ENCODE data around the gene SPOP. TPM values are rescaled to one million over a fixed set of nuclear protein-coding genes. Genes with fewer than 3 reads are reported as not detected.

SPOP gene
- total RNA-seq, 4 donors from 2014 or later: 58.1 to 72.6 (median 66.6) TPM

DNA sequence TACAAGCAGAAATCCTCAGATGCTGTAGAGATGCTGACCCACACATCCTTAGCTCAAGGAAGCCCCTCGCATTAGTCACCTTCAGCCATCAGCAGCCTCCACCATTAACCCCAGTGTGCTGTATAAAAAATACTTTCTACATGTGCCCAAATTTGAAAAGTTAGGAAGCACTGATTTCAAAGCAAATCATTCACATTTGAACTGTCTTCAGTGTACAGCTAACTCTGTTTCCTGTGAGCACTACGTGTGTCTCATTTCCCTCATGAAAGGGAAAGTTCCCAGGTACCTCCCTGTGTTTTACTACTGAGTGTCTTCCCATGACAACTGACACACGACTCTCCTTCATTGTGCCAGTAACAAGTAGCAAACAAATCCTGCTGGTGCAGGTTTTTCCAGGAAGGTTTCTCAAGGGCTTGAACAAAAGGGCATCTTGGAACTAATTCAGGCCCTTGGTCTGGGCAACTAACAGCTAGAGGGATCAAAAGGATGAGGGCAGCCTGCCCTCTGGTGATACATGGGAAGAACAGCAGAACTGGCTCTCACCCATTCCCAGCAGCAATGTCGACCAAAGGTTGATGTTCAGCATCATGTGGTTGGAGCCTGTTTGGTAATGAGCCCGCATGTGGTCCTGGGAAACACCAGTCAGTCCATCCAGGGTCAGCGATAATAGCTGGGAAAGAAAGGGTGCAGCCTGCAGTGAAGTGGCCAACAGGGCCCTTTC, 25.8 kb upstream of the SPOP start:
- H3K9me3 ChIP-seq: no peaks in the 10 kb centered on the region
- peaks cover 0 to 37% (median 15%) of the 10 kb centered on the region in 4 donors for H3K4me1 ChIP-seq
- peaks cover 2 to 69% (median 16%) of the 10 kb centered on the region in 3 donors for H3K36me3 ChIP-seq
- no peak for DNase-seq (ENCODE audit: low spot score in 2 of 2)
- no peak for TF ChIP-seq POLR2A (IDR thresholded peaks at IDR 0.05)
- TF ChIP-seq EP300 (IDR thresholded peaks at IDR 0.05): no peak
- TF ChIP-seq, protein P1, sequence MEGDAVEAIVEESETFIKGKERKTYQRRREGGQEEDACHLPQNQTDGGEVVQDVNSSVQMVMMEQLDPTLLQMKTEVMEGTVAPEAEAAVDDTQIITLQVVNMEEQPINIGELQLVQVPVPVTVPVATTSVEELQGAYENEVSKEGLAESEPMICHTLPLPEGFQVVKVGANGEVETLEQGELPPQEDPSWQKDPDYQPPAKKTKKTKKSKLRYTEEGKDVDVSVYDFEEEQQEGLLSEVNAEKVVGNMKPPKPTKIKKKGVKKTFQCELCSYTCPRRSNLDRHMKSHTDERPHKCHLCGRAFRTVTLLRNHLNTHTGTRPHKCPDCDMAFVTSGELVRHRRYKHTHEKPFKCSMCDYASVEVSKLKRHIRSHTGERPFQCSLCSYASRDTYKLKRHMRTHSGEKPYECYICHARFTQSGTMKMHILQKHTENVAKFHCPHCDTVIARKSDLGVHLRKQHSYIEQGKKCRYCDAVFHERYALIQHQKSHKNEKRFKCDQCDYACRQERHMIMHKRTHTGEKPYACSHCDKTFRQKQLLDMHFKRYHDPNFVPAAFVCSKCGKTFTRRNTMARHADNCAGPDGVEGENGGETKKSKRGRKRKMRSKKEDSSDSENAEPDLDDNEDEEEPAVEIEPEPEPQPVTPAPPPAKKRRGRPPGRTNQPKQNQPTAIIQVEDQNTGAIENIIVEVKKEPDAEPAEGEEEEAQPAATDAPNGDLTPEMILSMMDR (IDR thresholded peaks at IDR 0.05): peak in 3 of 5 experiments; percentile 12 to 29 (median 29)
- H3K27ac ChIP-seq: no peak overlapping the region
- H3K27me3 ChIP-seq: no peaks in the 10 kb centered on the region
- H3K4me3 ChIP-seq: no peak overlapping the region
- WGBS, 2 donors: 62 to 64% methylated on average over 6 of the region's 6 CpGs

DNA sequence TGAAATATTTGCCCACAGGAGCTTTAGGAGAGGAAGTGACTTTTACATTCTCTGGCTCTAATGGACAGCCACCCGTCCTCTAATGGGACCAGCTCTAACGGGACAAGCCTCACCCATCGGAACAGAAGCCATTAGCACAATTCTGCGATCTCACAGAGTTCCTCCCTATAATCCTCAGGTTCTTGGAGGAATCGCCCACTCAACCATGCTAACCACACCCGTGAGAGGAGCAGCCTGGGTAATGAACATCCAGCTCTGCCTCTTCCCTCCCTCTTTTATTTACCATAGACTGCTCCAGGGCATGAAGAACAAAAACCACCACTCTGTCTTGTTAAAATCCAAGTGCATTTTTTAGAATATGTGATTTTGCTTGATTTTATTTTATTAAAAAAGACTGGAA, 23.1 kb upstream of the SPOP start:
- no peaks in the 10 kb centered on the region for H3K9me3 ChIP-seq
- peaks cover 0 to 17% (median 0%) of the 10 kb centered on the region in 4 donors for H3K4me1 ChIP-seq
- 70 to 77% methylated on average over 6 of the region's 6 CpGs for WGBS, 2 donors
- peaks cover 2 to 69% (median 16%) of the 10 kb centered on the region in 3 donors for H3K36me3 ChIP-seq
- H3K4me3 ChIP-seq: no peak overlapping the region
- no peak overlapping the region for H3K27ac ChIP-seq
- no peak for DNase-seq (ENCODE audit: low spot score in 2 of 2)
- no peaks in the 10 kb centered on the region for H3K27me3 ChIP-seq
- TF ChIP-seq, protein P1 (IDR thresholded peaks at IDR 0.05): no peak
- TF ChIP-seq POLR2A (IDR thresholded peaks at IDR 0.05) (no peak), EP300 (IDR thresholded peaks at IDR 0.05) (no peak)

DNA sequence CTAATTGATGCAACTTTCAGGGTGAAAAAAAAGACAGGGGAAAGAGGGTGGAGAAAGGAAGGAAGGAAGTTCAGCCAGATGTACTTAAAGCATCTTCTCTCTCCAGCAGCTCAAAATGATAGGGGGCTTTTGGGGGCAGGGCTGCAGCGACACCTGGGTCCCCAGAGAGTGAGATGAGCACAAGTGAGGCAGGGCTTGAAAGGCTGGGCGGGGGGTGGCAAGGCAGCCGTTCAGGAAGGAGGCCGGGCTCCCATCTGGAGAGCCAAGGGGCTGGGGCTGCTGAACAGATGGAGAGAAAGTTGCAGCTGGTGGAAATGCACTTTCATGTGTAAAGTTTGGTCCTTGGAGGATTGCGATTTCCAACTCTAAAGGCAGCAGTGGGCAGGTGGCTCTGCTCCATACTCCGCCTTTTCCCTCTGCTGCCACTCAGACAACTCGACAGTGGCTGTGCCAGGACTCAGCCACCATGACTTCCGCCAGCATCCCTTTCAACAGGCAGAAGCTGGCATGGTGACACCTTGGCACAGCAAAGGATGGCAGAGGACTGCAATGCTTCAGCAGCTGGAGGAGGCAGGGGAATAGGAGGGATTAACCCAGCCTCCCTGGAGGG, 22.2 kb upstream of the SPOP start:
- DNase-seq (ENCODE audit: low spot score in 2 of 2): no peak
- 55 to 73% methylated on average over 8 of the region's 8 CpGs for WGBS, 2 donors
- Histone ChIP-seq H3K4me1 (peaks cover 0 to 12% (median 3%) of the 10 kb centered on the region in 4 donors), H3K9me3 (no peaks in the 10 kb centered on the region), H3K27ac (no peak overlapping the region), H3K27me3 (no peaks in the 10 kb centered on the region), H3K36me3 (peaks cover 2 to 62% (median 16%) of the 10 kb centered on the region in 3 donors), H3K4me3 (no peak overlapping the region)
- TF ChIP-seq EP300 (IDR thresholded peaks at IDR 0.05): no peak
- TF ChIP-seq POLR2A (IDR thresholded peaks at IDR 0.05): no peak
- TF ChIP-seq, protein P1 (IDR thresholded peaks at IDR 0.05): no peak

DNA sequence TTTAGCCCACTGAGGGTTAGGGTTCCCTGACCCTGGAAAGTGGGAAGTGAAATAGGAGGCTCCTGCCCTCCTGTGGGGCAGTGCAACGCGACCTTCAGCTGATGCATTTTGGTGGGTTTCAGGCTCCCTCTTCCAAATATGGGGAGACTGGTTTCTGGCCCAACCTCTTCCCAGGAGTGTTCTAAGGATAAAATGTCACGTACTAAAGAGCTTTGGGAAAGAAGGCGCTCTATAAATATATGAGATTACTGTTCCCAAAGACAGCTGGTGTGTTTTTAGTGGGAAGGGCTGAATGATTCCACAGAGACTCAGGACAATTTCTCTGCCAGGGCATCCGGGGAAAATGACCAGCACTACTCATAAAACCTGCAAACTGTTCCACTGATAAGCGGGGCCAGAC, 20.1 kb upstream of the SPOP start:
- 48% methylated on average over 6 of the region's 6 CpGs for WGBS, 2 donors
- TF ChIP-seq, protein P1 (IDR thresholded peaks at IDR 0.05): no peak
- TF ChIP-seq POLR2A (IDR thresholded peaks at IDR 0.05): no peak
- no peak for TF ChIP-seq EP300 (IDR thresholded peaks at IDR 0.05)
- H3K9me3 ChIP-seq: no peaks in the 10 kb centered on the region
- H3K27me3 ChIP-seq: no peaks in the 10 kb centered on the region
- H3K4me1 ChIP-seq: peaks cover 0 to 7% (median 3%) of the 10 kb centered on the region in 4 donors
- H3K4me3 ChIP-seq: no peak overlapping the region
- peak overlapping the region in 1 of 4 donors; percentile 36 for H3K27ac ChIP-seq
- H3K36me3 ChIP-seq: peaks cover 0 to 41% (median 5%) of the 10 kb centered on the region in 3 donors
- no peak for DNase-seq (ENCODE audit: low spot score in 2 of 2)

DNA sequence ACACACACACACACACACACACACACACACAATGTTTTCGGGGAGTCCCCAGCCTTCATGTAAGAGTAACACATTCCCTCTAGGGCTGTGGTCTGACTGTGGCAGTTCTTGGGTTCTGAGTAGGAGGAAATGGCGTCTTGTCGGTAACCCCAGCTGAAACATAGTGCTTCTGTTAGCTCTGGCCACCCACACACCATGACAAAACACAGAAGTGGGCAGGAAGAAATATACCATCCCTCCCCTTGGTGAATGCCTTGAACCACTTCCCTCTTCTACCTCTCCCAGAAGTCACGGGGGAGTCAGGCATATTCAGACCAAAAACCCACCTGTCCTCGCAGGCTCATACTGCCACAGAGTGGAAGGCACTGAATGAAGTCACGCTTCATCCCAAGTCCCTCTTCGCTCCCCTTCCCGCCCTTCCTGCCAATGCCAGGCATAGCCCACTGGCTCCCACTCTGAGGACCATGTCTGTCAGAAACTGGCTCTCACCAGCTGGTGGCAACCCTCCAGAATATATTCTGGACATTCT, 18.4 kb upstream of the SPOP start:
- WGBS, 2 donors: 62 to 71% methylated on average over 8 of the region's 8 CpGs
- Histone ChIP-seq H3K36me3 (peaks cover 0 to 24% (median 3%) of the 10 kb centered on the region in 3 donors), H3K9me3 (no peaks in the 10 kb centered on the region), H3K27me3 (peaks cover 0 to 4% of the 10 kb centered on the region in 2 donors), H3K4me3 (no peak overlapping the region), H3K4me1 (peaks cover 0 to 14% (median 3%) of the 10 kb centered on the region in 4 donors), H3K27ac (peak overlapping the region; percentile 1 to 58 (median 35))
- TF ChIP-seq, protein P1 (IDR thresholded peaks at IDR 0.05): no peak
- no peak for TF ChIP-seq EP300 (IDR thresholded peaks at IDR 0.05)
- DNase-seq (ENCODE audit: low spot score in 2 of 2): no peak
